ENCODE results near the gene ERBB3.
"Not testable (repeated sequence)": the region's sequence is repeated elsewhere in the genome, so short reads cannot be mapped to it uniquely, and the experiment has no call there.

ERBB3 gene

GRCh38 chr12:56079723-56080555 is at the start of gene ERBB3:
TSS of gene ERBB3 (plus strand) at chr12:56080165. CDS start at chr12:56080301, 136 bp downstream.
- DNase-seq (ENCODE audit: low spot score) = peak; percentile 86

DNA sequence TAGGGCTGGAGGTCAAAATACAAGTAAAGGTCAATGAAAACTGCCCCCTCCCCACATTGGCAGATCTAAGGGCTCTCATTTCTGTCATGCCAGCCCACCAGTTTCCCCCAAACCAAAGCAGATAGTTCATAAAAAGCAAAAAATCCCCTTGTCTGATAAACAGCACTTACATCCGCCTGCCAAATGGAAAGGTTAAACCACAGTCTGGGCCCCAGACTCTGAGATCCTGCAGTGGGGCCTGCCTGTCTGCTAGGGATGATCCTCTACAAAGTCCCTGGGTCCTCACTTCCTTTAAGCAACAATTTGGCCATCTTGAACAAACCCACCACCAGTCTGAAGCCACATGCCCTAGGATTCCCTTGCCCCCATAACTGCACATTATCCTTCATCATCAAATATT is 48.0 kb upstream of the ERBB3 start:
- DNase-seq (ENCODE audit: low spot score) = no peak

DNA sequence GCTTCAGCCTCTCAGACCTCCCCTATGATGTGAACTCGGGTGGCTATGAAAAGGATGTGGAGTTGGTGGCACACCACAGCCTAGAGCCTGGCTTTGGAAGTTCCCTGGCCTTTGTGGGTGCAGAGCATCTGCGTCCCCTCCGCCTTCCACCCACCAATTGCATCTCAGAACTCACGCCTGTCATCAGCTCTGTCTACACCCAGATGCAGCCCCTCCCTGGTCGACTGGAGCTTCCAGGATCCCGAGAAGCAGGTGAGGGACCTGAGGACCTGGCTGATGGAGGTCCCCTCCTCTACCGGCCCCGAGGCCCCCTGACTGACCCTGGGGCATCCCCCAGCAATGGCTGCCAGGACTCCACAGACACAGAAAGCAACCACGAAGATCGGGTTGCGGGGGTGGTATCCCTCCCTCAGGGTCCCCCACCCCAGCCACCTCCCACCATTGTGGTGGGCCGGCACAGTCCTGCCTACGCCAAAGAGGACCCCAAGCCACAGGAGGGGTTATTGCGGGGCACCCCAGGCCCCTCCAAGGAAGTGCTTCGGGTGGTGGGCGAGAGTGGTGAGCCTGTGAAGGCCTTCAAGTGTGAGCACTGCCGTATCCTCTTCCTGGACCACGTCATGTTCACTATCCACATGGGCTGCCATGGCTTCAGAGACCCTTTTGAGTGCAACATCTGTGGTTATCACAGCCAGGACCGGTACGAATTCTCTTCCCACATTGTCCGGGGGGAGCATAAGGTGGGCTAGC is 45.2 kb upstream of the ERBB3 start:
- DNase-seq (ENCODE audit: low spot score) = no peak

DNA sequence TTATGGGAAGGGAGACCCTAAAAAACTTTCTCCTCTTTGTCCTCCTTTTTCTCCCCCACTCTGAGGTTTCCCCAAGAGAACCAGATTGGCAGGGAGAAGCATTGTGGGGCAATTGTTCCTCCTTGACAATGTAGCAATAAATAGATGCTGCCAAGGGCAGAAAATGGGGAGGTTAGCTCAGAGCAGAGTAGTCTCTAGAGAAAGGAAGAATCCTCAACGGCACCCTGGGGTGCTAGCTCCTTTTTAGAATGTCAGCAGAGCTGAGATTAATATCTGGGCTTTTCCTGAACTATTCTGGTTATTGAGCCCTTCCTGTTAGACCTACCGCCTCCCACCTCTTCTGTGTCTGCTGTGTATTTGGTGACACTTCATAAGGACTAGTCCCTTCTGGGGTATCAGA is 42.8 kb upstream of the ERBB3 start:
- DNase-seq (ENCODE audit: low spot score) = no peak

DNA sequence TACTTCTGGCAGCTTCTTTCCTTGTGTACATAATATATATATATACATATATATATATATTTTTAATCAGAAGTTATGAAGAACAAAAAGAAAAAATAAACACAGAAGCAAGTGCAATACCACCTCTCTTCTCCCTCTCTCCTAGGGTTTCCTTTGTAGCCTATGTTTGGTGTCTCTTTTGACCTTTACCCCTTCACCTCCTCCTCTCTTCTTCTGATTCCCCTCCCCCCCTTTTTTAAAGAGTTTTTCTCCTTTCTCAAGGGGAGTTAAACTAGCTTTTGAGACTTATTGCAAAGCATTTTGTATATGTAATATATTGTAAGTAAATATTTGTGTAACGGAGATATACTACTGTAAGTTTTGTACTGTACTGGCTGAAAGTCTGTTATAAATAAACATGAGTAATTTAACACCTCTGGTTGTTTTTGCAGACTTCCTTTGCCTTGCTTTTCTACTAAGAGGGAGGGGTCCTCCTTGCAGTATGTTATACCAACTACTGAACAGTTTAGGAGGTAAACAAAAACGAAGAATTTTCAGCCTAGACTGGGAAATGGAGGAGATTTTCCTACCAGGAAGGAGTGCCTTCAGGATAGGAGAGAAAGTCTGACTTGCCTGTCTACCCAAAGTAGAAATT is 41.8 kb upstream of the ERBB3 start:
- DNase-seq (ENCODE audit: low spot score) = no peak

- no peak for DNase-seq (ENCODE audit: low spot score)
Observed at GRCh38 chr12:56040151-56040550, 39.8 kb upstream of the ERBB3 start.

GRCh38 chr12:56040963-56041551 is 38.9 kb upstream of the ERBB3 start:
- no peak for DNase-seq (ENCODE audit: low spot score)

- DNase-seq (ENCODE audit: low spot score) = peak; percentile 98
Observed at GRCh38 chr12:56041552-56042429, 38.2 kb upstream of the ERBB3 start, which contains the start of gene RPS26. TSS of gene RPS26 (plus strand) at chr12:56041918. CDS start at chr12:56042167, 249 bp downstream.

DNA sequence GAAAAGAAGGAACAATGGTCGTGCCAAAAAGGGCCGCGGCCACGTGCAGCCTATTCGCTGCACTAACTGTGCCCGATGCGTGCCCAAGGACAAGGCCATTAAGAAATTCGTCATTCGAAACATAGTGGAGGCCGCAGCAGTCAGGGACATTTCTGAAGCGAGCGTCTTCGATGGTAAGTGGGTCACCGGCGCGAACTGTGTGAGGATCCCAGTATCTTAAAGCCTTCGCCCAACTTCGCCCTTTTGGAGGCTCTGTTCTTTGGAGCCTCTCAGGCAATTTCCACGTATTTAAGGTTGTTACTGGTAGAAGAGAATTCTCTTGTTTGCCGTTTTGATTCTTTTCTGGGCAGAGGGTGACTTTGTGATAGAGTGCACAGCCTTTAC is 37.5 kb upstream of the ERBB3 start:
- DNase-seq (ENCODE audit: low spot score) = not testable (repeated sequence)

DNA sequence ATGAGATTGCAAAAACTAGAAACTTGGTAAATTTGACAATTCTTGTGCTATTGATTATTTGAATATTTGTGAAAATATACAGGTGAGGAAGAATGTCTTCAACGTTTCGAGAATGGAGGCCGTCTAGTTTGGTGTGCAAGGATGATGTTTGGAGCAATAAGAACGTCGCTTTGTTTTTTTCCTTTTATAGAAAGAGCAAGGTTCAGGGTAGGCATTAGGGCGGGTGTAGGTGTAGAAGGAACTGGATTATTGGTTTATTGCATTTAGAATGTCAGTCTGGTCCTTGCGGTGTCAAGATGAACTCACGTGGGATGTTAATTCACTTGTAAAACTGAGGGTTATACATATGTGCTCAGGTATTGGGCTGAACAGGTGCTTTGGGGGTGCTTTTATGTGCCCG is 37.1 kb upstream of the ERBB3 start:
- no peak for DNase-seq (ENCODE audit: low spot score)

DNA sequence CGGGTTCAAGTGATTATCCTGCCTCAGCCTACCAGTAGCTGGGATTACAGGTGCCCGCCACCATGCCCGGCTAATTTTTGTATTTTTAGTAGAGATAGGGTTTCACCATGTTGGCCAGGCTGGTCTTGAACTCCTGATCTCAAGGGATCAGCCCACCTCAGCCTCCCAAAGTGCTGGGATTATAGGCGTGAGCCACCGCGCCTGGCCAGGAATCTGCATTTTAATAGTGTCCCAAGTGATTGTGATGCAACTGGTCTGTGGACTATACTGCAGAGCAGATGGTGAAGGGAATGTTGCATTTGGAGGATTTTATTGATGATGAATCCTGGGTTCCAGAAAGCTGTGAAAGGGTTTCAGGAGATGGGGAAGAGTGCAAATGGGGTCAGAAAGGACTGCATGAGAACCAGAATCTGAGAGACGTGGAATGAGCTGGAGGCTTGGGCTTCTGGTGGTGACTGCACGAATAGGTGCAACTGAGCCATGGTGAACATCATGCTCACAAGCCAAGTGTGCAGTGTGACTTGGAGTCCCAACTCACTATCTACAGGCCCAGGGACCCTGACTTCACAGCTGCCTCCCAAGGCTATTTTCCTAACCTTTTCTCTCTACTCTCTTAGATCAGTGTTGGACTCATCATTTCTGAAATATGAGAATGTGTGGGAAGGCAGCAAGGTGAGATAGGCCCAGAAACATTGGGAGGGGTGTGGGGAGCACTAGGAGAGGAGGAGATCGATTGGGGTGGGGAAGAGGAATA is 33.8 kb upstream of the ERBB3 start:
- DNase-seq (ENCODE audit: low spot score) = no peak

DNA sequence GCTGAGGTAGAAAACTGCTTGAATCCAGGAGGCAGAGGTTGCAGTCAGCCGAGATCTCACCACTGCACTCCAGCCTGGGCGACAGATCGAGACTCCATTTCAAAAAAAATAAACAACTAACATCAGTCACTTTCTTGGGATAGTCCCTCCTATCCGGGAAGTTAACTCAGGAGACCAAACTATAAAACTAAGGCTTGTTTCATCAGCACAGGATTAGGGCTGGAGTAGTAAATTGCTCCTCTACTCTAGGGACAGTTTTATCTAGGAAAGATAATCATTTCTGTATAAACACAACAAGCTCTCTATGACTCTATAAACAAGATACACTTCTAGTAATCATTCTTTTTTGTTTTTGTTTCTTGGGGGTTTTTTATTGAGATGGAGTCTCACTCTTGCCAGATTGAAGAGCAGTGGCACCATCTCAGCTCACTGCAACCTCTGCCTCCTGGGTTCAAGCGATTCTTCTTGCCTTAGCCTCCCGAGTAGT is 26.5 kb upstream of the ERBB3 start:
- DNase-seq (ENCODE audit: low spot score) = no peak

GRCh38 chr12:56059964-56060363 is 20.0 kb upstream of the ERBB3 start:
- not testable (repeated sequence) for DNase-seq (ENCODE audit: low spot score)

DNA sequence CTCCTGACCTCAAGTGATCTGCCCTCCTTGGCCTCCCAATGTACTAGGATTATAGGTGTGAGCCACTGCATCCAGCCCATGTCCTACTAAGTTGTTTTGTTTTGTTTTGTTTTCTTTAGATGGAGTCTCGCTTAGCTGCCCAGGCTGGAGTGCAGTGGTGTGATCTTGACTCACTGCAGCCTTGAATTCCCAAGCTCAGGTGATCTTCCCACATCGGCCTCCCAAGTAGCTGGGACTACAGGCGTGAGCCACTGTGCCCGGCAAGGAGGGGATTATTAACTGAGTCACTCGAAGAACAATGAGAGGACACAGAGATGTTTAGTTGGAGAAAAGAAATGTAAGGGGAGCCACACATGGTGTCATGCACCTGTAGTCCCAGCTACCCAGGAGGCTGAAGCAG is 18.0 kb upstream of the ERBB3 start:
- DNase-seq (ENCODE audit: low spot score) = no peak

DNA sequence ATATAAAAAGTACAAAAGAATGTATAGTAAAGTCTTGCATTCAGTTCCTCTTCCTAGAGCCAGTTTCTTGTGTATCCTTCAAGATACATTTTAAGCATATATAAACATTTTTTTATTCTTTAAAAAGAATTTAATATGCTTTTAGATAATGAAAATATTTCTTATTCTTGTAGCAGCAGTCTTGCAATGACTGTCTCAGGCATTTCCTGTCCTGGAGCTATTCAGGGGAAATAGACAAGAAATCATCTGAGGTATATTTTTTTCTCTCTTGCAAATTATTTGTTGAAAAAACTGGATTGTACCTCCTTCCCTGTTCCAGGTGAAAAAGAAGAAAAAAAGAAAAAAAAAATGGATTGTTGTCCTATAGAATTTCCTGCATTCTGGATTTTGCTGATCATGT is 17.0 kb upstream of the ERBB3 start:
- no peak for DNase-seq (ENCODE audit: low spot score)

DNA sequence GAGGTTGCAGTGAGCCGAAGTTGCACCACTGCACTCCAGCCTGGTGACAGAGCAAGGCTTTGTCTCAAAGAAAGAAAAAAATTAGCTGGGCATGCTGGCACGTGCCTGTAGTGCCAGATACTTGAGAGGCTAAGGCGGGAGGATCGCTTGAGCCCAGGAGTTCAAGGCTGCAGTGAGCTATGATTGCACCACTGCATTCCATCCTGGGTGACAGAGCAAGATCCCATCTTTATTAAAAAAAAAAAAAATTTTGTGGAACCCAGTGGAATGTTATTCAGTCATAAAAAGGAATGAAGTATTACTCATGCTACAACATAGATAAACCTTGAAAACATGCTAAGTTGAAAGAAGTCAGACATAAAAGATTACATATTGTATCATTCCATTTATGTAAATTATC is 8.3 kb upstream of the ERBB3 start:
- no peak for DNase-seq (ENCODE audit: low spot score)

GRCh38 chr12:56074396-56074795 is 5.6 kb upstream of the ERBB3 start:
- no peak for DNase-seq (ENCODE audit: low spot score)

DNA sequence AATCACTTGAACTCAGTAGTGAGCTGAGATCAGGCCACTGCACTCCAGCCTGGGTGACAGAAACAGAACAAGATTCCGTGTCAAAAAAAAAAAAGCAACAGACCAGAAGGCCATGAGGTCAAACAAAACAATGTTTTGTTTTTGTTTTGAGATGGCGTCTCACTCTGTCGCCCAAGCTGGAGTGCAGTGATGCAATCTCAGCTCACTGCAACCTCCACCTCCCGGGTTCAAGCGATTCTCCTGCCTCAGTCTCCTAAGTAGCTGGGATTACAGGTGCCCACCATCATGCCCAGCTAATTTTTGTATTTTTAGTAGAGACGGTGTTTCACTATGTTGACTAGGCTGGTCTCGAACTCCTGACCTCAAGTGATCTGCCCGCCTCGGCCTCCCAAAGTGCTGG is 2.0 kb upstream of the ERBB3 start:
- not testable (repeated sequence) for DNase-seq (ENCODE audit: low spot score)

DNA sequence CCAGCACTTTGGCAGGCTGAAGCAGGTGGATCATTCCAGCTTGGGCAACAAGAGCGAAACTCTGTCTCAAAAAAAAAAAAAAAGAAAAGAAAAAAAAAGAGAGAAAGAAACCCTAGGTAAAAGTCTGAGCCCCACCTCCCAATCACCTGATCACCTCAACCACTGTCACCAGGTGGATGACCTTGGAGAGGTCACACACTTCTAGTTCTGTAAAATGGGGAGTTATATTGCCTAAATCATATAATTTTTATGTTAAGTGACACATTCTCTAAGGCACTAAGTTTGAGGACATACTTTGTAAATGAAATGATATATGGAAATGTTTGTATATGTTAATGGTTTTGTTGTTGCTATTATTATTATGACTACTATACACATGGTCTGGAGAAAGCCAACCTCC is 1.5 kb upstream of the ERBB3 start:
- DNase-seq (ENCODE audit: low spot score) = no peak

GRCh38 chr12:56078931-56079722 is 838 bp upstream of the ERBB3 start:
- DNase-seq (ENCODE audit: low spot score) = peak; percentile 87

Data from putamen (tissue), 1 donor.